ENCODE data around the gene UBASH3B. TPM values are rescaled to one million over a fixed set of nuclear protein-coding genes. Genes with fewer than 3 reads are reported as not detected.

Gene UBASH3B
- total and polyA plus RNA-seq, 9 donors: 3.8 to 11.1 (median 4.5) TPM

GRCh38 chr11:122749005-122749687 is 93.6 kb downstream of the UBASH3B start:
- Histone ChIP-seq H3K36me3 (ENCODE audit: control insufficient read depth, insufficient read depth, low read length) (no peaks in the 10 kb centered on the region), H3K4me1 (ENCODE audit: control insufficient read depth, insufficient read depth, low read length) (peaks cover 32% of the 10 kb centered on the region), H3K9me3 (replicated peaks; ENCODE audit: control insufficient read depth, low read depth, low read length) (no peaks in the 10 kb centered on the region), H3K27me3 (ENCODE audit: control insufficient read depth, insufficient read depth, low read length) (no peaks in the 10 kb centered on the region), H3K4me3 (ENCODE audit: low read length) (no peak overlapping the region), H3K27ac (ENCODE audit: low read length) (no peak overlapping the region)
- DNase-seq: peak; percentile 75
- no CpG with 5 or more reads among the region's 5 CpGs for WGBS (ENCODE audit: insufficient coverage)

GRCh38 chr11:122750049-122750448 is 94.5 kb downstream of the UBASH3B start:
- no peak overlapping the region for H3K27ac ChIP-seq (ENCODE audit: low read length)
- no peak for DNase-seq
- H3K4me1 ChIP-seq (ENCODE audit: control insufficient read depth, insufficient read depth, low read length): peaks cover 36% of the 10 kb centered on the region

GRCh38 chr11:122751292-122752070 is 96.0 kb downstream of the UBASH3B start:
- no peak for DNase-seq
- Histone ChIP-seq H3K36me3 (ENCODE audit: control insufficient read depth, insufficient read depth, low read length) (no peaks in the 10 kb centered on the region), H3K4me1 (ENCODE audit: control insufficient read depth, insufficient read depth, low read length) (peaks cover 35% of the 10 kb centered on the region), H3K9me3 (replicated peaks; ENCODE audit: control insufficient read depth, low read depth, low read length) (no peaks in the 10 kb centered on the region), H3K27ac (ENCODE audit: low read length) (no peak overlapping the region), H3K4me3 (ENCODE audit: low read length) (no peak overlapping the region), H3K27me3 (ENCODE audit: control insufficient read depth, insufficient read depth, low read length) (peaks cover 4% of the 10 kb centered on the region)
- no CpG with 5 or more reads among the region's 5 CpGs for WGBS (ENCODE audit: insufficient coverage)

More at GRCh38 chr11:122750049-122750448, 94.5 kb downstream of the UBASH3B start:
- H3K9me3 ChIP-seq (replicated peaks; ENCODE audit: control insufficient read depth, low read depth, low read length): no peaks in the 10 kb centered on the region
- no peak overlapping the region for H3K4me3 ChIP-seq (ENCODE audit: low read length)
- no peaks in the 10 kb centered on the region for H3K36me3 ChIP-seq (ENCODE audit: control insufficient read depth, insufficient read depth, low read length)
- peaks cover 4% of the 10 kb centered on the region for H3K27me3 ChIP-seq (ENCODE audit: control insufficient read depth, insufficient read depth, low read length)
- WGBS (ENCODE audit: insufficient coverage): no CpG with 5 or more reads among the region's 5 CpGs

- peaks cover 4% of the 10 kb centered on the region for H3K27me3 ChIP-seq (ENCODE audit: control insufficient read depth, insufficient read depth, low read length)
- H3K9me3 ChIP-seq (replicated peaks; ENCODE audit: control insufficient read depth, low read depth, low read length): no peaks in the 10 kb centered on the region
- no peak overlapping the region for H3K27ac ChIP-seq (ENCODE audit: low read length)
- H3K4me1 ChIP-seq (ENCODE audit: control insufficient read depth, insufficient read depth, low read length): peaks cover 31% of the 10 kb centered on the region
- H3K4me3 ChIP-seq (ENCODE audit: low read length): no peak overlapping the region
- no peaks in the 10 kb centered on the region for H3K36me3 ChIP-seq (ENCODE audit: control insufficient read depth, insufficient read depth, low read length)
- WGBS (ENCODE audit: insufficient coverage): 93% methylated on average over 3 of the region's 3 CpGs
- DNase-seq: no peak
Measured at GRCh38 chr11:122754028-122754427, 98.5 kb downstream of the UBASH3B start.

- 72% methylated on average over 10 of the region's 16 CpGs for WGBS (ENCODE audit: insufficient coverage)
- no peak overlapping the region for H3K27ac ChIP-seq (ENCODE audit: low read length)
- DNase-seq: no peak
- peaks cover 31% of the 10 kb centered on the region for H3K4me1 ChIP-seq (ENCODE audit: control insufficient read depth, insufficient read depth, low read length)
- peaks cover 4% of the 10 kb centered on the region for H3K27me3 ChIP-seq (ENCODE audit: control insufficient read depth, insufficient read depth, low read length)
- H3K36me3 ChIP-seq (ENCODE audit: control insufficient read depth, insufficient read depth, low read length): no peaks in the 10 kb centered on the region
- H3K9me3 ChIP-seq (replicated peaks; ENCODE audit: control insufficient read depth, low read depth, low read length): no peaks in the 10 kb centered on the region
- no peak overlapping the region for H3K4me3 ChIP-seq (ENCODE audit: low read length)
Measured at GRCh38 chr11:122754553-122755322, 99.2 kb downstream of the UBASH3B start.

- no peaks in the 10 kb centered on the region for H3K9me3 ChIP-seq (replicated peaks; ENCODE audit: control insufficient read depth, low read depth, low read length)
- no peak for DNase-seq
- WGBS (ENCODE audit: insufficient coverage): 90% methylated on average over 2 of the region's 9 CpGs
Measured at GRCh38 chr11:122755409-122755808, 99.9 kb downstream of the UBASH3B start.

GRCh38 chr11:122755941-122756340 is 100.4 kb downstream of the UBASH3B start:
- Histone ChIP-seq H3K4me3 (ENCODE audit: low read length) (no peak overlapping the region), H3K4me1 (ENCODE audit: control insufficient read depth, insufficient read depth, low read length) (peaks cover 31% of the 10 kb centered on the region), H3K9me3 (replicated peaks; ENCODE audit: control insufficient read depth, low read depth, low read length) (no peaks in the 10 kb centered on the region), H3K27me3 (ENCODE audit: control insufficient read depth, insufficient read depth, low read length) (peaks cover 4% of the 10 kb centered on the region), H3K27ac (ENCODE audit: low read length) (no peak overlapping the region), H3K36me3 (ENCODE audit: control insufficient read depth, insufficient read depth, low read length) (no peaks in the 10 kb centered on the region)
- no peak for DNase-seq
- 68% methylated on average over 3 of the region's 5 CpGs for WGBS (ENCODE audit: insufficient coverage)

More at GRCh38 chr11:122755409-122755808, 99.9 kb downstream of the UBASH3B start:
- peaks cover 4% of the 10 kb centered on the region for H3K27me3 ChIP-seq (ENCODE audit: control insufficient read depth, insufficient read depth, low read length)
- no peak overlapping the region for H3K4me3 ChIP-seq (ENCODE audit: low read length)
- peaks cover 31% of the 10 kb centered on the region for H3K4me1 ChIP-seq (ENCODE audit: control insufficient read depth, insufficient read depth, low read length)
- H3K36me3 ChIP-seq (ENCODE audit: control insufficient read depth, insufficient read depth, low read length): no peaks in the 10 kb centered on the region
- no peak overlapping the region for H3K27ac ChIP-seq (ENCODE audit: low read length)

- Histone ChIP-seq H3K36me3 (ENCODE audit: control insufficient read depth, insufficient read depth, low read length) (no peaks in the 10 kb centered on the region), H3K4me1 (ENCODE audit: control insufficient read depth, insufficient read depth, low read length) (peaks cover 31% of the 10 kb centered on the region), H3K4me3 (ENCODE audit: low read length) (no peak overlapping the region), H3K27ac (ENCODE audit: low read length) (no peak overlapping the region), H3K27me3 (ENCODE audit: control insufficient read depth, insufficient read depth, low read length) (peaks cover 4% of the 10 kb centered on the region), H3K9me3 (replicated peaks; ENCODE audit: control insufficient read depth, low read depth, low read length) (no peaks in the 10 kb centered on the region)
- DNase-seq: peak; percentile 61
Measured at GRCh38 chr11:122756417-122756816, 100.9 kb downstream of the UBASH3B start.

GRCh38 chr11:122757201-122757600 is 101.7 kb downstream of the UBASH3B start:
- DNase-seq: no peak
- Histone ChIP-seq H3K27me3 (ENCODE audit: control insufficient read depth, insufficient read depth, low read length) (peaks cover 4% of the 10 kb centered on the region), H3K27ac (ENCODE audit: low read length) (no peak overlapping the region), H3K4me1 (ENCODE audit: control insufficient read depth, insufficient read depth, low read length) (peaks cover 31% of the 10 kb centered on the region), H3K9me3 (replicated peaks; ENCODE audit: control insufficient read depth, low read depth, low read length) (no peaks in the 10 kb centered on the region), H3K36me3 (ENCODE audit: control insufficient read depth, insufficient read depth, low read length) (no peaks in the 10 kb centered on the region), H3K4me3 (ENCODE audit: low read length) (no peak overlapping the region)
- no CpG with 5 or more reads among the region's 3 CpGs for WGBS (ENCODE audit: insufficient coverage)

- H3K27me3 ChIP-seq (ENCODE audit: control insufficient read depth, insufficient read depth, low read length): peaks cover 4% of the 10 kb centered on the region
Measured at GRCh38 chr11:122758339-122758738, 102.8 kb downstream of the UBASH3B start.

More at GRCh38 chr11:122758339-122758738, 102.8 kb downstream of the UBASH3B start:
- DNase-seq: peak; percentile 74
- Histone ChIP-seq H3K36me3 (ENCODE audit: control insufficient read depth, insufficient read depth, low read length) (no peaks in the 10 kb centered on the region), H3K4me1 (ENCODE audit: control insufficient read depth, insufficient read depth, low read length) (peaks cover 32% of the 10 kb centered on the region), H3K27ac (ENCODE audit: low read length) (peak overlapping the region; percentile 35), H3K4me3 (ENCODE audit: low read length) (no peak overlapping the region), H3K9me3 (replicated peaks; ENCODE audit: control insufficient read depth, low read depth, low read length) (no peaks in the 10 kb centered on the region)
- no CpG with 5 or more reads among the region's 8 CpGs for WGBS (ENCODE audit: insufficient coverage)

Measured in muscle of leg (tissue), 11 donors.